CD4-positive, alpha-beta T cell treated with Interleukin-2 at 100 ng/mL for 4 hours (primary cell): ENCODE results near the gene METTL1.

ENCODE experiments used
- DNase-seq: peaks from one replicate; pipeline ENCODE4 v3.0.0-alpha.2; 2020; ENCODE audit warnings: low spot score

Gene METTL1

DNA sequence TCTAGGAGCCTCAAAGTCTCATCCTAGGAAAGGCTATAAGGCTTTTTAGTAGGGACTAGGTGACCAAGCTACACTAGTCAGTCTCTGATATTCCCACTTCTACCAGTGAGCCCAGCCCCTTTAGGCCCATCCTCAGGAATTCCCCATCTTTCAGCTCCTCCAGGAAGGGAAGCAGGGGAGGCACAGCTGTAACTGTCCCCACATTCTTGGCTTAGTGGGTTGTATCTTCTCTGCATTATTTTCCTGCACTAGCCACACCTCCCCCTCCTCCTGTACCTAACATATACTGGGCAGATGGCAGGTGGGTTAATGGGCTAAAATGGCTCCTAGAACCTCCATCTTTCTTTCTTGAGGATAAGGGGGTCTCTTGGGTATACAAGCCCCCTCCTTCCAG is 4.6 kb downstream of the METTL1 start:
- DNase-seq: no peak

- DNase-seq: no peak
Observed at GRCh38 chr12:57766464-57767304, 5.2 kb downstream of the METTL1 start, which contains the start of gene CYP27B1. Gene CYP27B1, minus strand, starts transcription at chr12:57767078. Its CDS starts 37 bp downstream, at chr12:57767041.

GRCh38 chr12:57765698-57766463 is 6.0 kb downstream of the METTL1 start:
- no peak for DNase-seq

DNA sequence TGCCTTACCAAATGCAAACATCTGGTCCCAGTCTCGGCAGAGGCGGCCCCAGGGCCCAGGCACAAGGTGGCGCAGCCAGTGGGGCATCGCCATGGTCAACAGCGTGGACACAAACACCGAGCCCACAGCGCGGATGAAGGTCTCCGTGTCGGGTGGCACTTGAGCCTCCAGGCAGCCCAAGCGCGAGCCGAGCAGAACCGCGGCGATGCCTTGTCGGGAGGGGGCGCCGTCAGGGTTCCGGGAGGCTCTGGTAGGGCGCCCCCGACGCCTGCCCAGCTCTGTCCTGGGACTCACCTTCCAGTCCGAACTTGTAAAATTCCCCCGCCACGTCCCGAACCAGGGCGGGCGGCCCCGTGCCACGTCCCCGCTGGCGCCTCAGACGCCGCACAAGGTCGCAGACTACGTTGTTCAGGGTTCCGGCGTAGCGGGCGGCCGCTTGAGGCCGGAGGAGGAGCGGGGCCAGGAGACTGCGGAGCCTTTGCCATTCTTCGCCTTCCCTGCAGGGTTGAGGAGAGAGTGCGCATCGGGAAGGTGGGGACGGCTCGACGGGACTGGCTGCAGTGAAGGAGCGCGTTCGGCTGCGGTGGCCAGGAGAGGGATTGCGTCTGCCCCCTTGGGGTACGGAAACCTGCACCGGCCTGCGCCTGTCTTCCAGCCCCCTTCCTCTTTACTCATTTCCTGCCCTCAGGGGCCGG is 6.8 kb downstream of the METTL1 start:
- DNase-seq: peak; percentile 45

DNA sequence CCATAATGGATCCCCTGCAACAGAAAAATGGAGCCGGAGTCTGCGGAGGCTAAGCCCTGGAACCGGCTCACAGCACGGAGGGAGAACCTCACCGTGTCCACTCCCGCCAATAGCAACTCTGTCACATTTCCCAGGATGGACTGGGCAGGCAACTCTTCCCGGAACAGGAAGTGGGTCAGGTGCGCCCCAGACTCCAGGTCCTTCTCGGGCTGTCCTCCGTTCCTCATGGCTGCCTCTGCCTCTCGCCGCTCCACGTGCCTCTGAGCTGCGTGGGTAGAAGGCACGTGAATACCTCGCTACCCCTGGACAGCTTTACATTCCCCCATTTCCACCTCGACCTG is 7.3 kb downstream of the METTL1 start:
- no peak for DNase-seq

DNA sequence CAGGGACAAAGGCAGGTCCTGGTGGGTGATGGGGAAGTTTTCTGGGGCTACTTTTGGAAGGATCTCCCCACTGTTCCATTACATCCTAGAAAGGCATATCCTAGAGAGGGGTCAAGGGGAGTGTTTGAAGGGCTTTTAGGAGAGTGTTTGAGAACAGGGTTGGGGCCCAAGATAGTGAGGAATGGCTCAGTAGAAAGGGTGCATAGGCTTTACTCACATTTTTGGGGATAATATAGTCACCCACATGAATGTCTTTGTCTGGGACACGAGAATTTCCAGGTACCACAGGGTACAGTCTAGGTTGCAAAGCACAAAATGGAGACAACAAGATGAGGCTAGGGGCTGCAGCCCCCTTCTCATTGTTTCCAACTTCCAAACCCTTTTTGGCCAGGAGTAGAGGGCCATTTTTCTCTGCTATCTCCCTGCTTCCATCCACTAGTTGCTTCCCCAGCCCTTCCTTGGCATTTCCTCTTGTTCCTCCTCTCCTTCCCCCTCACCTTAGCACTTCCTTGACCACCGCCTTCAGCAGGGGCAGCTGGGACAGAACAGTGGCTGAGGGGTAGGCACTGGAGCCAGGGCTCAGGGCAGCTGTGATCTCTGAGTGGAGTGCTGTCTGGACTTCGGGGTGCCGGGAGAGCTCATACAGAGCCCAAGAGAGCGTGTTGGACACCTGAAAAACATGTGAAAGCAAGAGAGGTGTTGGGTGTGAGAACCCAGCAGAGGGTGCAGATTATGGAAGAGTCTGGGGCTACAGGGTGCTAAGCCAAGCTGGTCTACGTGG is 7.8 kb downstream of the METTL1 start:
- DNase-seq: no peak

GRCh38 chr12:57762463-57762862 is 9.4 kb downstream of the METTL1 start:
- DNase-seq: no peak

- DNase-seq: no peak
Observed at GRCh38 chr12:57761391-57761998, 10.4 kb downstream of the METTL1 start.

DNA sequence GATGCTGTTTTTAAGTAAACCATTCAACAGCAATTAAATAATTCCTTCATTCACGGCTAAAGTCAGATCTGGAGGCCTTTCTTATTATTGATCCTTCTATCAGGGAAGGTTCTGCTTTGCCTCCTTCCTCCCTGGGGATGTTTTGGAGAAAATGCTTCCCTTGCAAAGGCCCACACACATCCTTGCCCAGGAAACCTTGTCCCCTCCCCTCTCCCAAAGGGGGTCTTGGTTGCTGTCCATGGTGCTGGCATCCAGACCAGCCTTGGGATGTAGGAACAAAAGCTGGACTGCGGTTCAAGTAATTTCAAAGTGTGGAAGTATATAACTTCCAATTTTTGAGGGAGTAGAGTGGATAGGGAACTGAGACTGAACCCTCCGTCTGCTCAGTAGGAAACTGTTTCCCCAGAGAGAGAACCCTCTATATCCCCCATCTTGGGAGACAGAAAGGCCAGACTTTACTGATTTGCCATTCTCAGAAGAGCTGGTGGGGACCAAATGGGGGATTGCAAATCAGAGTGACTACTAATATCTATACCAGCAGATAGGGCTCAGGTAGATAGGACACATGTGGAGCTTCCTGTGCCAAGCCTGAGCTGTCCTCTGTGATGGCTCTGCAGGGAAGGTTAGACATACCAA is 11.4 kb downstream of the METTL1 start:
- DNase-seq: no peak

GRCh38 chr12:57759360-57759980 is 12.4 kb downstream of the METTL1 start:
- DNase-seq: peak; percentile 55

DNA sequence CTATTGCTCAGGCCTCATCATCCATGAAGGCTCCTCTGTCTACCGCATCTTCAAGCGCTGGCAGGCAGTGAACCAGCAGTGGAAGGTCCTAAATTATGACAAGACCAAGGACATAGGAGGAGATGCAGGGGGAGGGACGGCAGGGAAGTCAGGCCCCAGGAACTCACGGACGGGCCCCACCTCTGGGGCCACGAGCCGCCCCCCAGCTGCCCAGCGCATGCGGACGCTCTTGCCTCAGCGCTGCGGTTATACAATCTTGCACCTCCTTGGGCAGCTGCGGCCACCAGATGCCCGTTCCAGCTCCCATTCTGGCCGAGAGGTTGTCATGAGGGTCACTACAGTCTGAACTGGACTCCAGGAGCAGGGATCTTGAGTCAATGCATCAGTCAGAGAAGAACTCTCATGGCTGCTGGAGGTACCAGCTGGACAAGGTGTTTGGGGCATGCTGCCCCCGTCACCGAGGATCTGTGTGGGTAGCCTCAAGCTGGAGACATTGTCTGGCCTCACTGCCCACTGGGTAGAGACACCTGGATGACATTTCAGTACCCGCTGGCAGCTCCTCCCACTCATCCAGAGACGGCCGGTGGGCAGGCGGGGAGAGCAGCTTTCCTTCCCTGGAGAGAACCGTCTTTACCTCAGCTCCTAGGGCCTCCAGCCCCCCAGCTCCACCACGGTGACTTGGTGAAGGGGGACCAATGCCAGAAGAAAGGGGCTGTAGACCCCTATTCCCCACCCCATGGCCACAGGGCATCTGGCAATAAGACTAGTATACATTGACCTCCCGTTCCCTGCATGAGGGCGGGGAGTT is 13.1 kb downstream of the METTL1 start:
- no peak for DNase-seq

DNA sequence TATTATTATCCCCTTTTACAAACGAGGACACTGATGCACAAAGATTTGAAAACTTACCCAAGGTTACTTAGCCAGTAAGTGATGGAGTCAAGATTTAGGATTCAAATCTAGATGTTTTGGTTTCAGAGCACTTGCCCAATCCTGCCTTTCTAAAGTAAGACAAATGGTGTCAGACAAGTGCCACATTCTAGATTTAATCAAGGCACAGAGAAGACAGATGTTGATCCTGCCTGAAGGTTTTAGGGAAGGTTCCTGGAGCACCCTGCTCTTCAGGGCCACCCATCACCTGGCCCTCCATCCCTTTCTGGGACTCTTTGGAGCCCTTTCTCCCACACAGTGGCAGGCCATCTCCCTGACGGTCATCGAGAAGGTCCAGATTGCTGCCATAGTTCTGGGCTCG is 14.1 kb downstream of the METTL1 start:
- DNase-seq: no peak

DNA sequence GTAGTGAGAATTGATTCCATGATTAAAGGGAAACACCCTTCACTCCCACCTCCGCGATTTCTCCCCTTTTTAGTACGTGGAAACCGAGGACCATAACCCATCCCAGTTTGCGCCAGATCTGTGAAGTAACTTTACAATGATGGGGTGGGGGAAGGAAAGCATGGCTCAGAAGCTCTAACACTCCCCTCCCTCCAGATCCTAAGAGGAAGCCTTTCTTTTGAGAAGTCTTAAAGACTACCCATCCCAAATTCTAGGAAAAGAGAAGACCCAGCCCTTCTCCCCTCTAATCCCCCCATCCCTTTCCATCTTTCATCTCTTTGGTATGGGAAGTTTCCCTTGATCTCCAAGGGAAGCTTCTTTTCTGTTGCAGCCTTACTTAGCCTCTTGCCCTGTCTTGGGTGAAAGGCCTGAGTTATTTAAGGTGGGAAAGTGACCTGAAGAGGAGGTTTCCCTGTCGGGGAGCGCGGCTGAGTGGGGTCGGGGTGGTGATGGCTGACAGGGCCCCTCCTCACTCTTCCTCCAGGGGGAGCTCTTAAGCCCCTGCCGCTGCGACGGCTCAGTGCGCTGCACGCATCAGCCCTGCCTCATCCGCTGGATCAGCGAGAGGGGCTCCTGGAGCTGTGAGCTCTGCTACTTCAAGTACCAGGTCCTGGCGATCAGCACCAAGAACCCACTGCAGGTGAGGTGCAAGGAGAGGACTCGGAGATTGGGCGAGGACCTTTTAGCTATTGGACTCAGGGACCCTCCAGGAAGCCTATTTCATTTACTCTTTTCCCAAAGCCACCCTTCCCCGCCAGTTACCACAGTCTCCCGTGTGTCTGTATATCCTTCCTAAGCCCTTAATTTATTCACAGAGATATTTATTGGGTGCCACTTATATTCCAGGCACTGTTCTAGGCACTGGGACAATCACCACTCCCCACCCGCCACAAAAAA is 15.2 kb downstream of the METTL1 start:
- peak; percentile 75 for DNase-seq

GRCh38 chr12:57755454-57756372 is 16.2 kb downstream of the METTL1 start:
- DNase-seq: peak; percentile 37

GRCh38 chr12:57755194-57755453 is 16.8 kb downstream of the METTL1 start:
- no peak for DNase-seq

DNA sequence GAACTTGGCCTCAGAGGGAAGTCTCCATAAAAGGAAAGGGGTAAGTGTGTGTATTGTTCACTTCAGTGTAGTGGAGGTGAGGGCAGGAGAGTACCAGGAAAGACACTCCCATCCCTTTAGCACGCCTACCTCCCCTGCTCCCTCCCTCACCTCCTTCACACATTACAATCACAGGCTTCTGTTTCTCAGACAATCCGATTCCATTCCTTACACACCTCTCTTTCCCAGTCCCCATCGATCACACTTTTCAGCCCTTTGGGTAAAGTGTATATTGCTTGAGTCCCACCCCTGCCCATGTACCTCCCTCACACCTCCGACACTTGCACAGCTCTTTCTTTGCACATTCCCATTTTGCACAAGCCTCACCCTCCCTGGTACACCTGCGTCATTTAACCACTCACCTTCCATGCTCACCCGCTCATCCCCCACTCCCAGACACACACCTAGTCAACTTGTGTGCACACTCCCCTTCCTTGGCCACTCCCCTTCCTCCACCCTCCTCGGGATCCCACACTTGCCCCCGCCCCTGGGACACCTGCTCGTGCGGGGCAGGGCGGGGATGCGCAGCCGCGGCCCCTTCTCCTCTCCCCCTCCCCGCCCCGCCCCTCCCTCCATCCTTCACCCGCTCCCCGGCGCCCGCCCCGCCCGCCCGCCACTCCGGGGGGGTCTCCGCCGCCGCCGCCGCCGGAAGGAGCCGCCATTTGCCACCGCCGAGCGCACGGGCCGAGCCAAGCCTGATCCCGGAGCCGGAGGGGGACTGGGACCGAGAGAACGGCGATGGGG is 17.3 kb downstream of the METTL1 start, which contains the start of gene MARCHF9:
TSS of gene MARCHF9 (plus strand) at position 693 of the 783 bp plus-strand sequence. CDS start 426 bp downstream, outside the sequence.
- peak; percentile 90 for DNase-seq
